T-cell (primary cell): ENCODE data around the gene TMEM95. TPM values are rescaled to one million over a fixed set of nuclear protein-coding genes. Genes with fewer than 3 reads are reported as not detected.
A peak's percentile ranks its signal among the peaks of the same experiment; 100 is the strongest.

Experiments
- ATAC-seq, 4 experiments: fragments of 200-7000 bp in 3 of 4; fragments of 150-1000 bp in 1 of 4; cut with Tn5 transposase; replicated peaks in 1 of 4; 1 replicate in 3 of 4; 2 replicates in 1 of 4; pipeline ENCODE4 v1.10.0; 2021; ENCODE audit warnings: moderate library complexity in 3 of 4, mild to moderate bottlenecking in 2 of 4, moderate number of reproducible peaks in 1 of 4
- CTCF ChIA-PET, 2 donors: fragments of 300-600 bp; sonication (Branson Sonifier 250); formaldehyde crosslinking; loops; one replicate each; lab custom pipeline; 2022; ENCODE audit warnings: antibody characterized with exemption in 2 of 2; lab: Charles Lee
- POLR2A ChIA-PET, 2 donors: fragments of 300-600 bp; sonication (Branson Sonifier 250); formaldehyde crosslinking; loops; one replicate each; lab custom pipeline; 2022; ENCODE audit warnings: antibody characterized with exemption in 2 of 2; lab: Charles Lee
- DNase-seq, 35 experiments: peaks; one replicate each; pipeline versions ENCODE4 v3.0.0 to v3.0.0-alpha.2; 2013 to 2023
- H3K27ac ChIP-seq: one replicate; pipeline ENCODE4 v1.5.1; 2013; ENCODE audit warnings: low read length
- H3K27me3 ChIP-seq, 2 experiments: replicated peaks in 1 of 2; 1 replicate in 1 of 2; 2 replicates in 1 of 2; pipeline versions ENCODE4 v1.6.1 to v1.7.0; 2013; ENCODE audit warnings: low read length in 1 of 2, mixed read lengths in 1 of 2; ENCODE audit not compliant: control insufficient read depth in 2 of 2, insufficient read depth in 2 of 2; ENCODE audit errors: extremely low read depth in 1 of 2
- H3K36me3 ChIP-seq, 2 donors: 1 replicate in 1 of 2; 2 replicates in 1 of 2; pipeline versions ENCODE4 v1.6.1 to v1.7.0; 2013; ENCODE audit warnings: low read length in 1 of 2; ENCODE audit not compliant: control insufficient read depth in 2 of 2, insufficient read depth in 1 of 2; ENCODE audit errors: extremely low read depth in 1 of 2
- H3K4me1 ChIP-seq, 2 experiments: 1 replicate in 1 of 2; 2 replicates in 1 of 2; pipeline versions ENCODE4 v1.6.1 to v1.7.0; 2013; ENCODE audit warnings: low read length in 2 of 2, mixed read lengths in 1 of 2; ENCODE audit not compliant: insufficient read depth in 2 of 2, control insufficient read depth in 1 of 2; ENCODE audit errors: extremely low read depth in 1 of 2
- H3K4me3 ChIP-seq, 2 donors: 1 replicate in 1 of 2; 2 replicates in 1 of 2; pipeline versions ENCODE4 v1.5.1 to v1.7.0; 2013; ENCODE audit warnings: mild to moderate bottlenecking in 2 of 2, low read length in 1 of 2, moderate library complexity in 1 of 2; ENCODE audit not compliant: control insufficient read depth in 1 of 2; ENCODE audit errors: extremely low read depth in 1 of 2
- H3K9me3 ChIP-seq: 2 replicates; pipeline ENCODE4 v1.7.0; 2013
- H3K27ac Mint-ChIP-seq, 2 donors: one replicate each; pipeline ENCODE4 v1.8.0; 2020 to 2021; ENCODE audit warnings: mild to moderate bottlenecking in 2 of 2, mixed read lengths in 2 of 2
- H3K27me3 Mint-ChIP-seq, 2 donors: one replicate each; pipeline ENCODE4 v1.8.0; 2021 to 2022; ENCODE audit warnings: mixed read lengths in 2 of 2
- H3K36me3 Mint-ChIP-seq: one replicate; pipeline ENCODE4 v1.8.0; 2021; ENCODE audit warnings: mixed read lengths
- H3K4me1 Mint-ChIP-seq, 3 donors: one replicate each; pipeline ENCODE4 v1.8.0; 2020 to 2022; ENCODE audit warnings: mixed read lengths in 3 of 3, mild to moderate bottlenecking in 1 of 3
- H3K4me3 Mint-ChIP-seq, 3 donors: one replicate each; pipeline ENCODE4 v1.8.0; 2020 to 2022; ENCODE audit warnings: mild to moderate bottlenecking in 3 of 3, mixed read lengths in 3 of 3, moderate library complexity in 3 of 3
- H3K9me3 Mint-ChIP-seq, 3 donors: one replicate each; pipeline ENCODE4 v1.8.0; 2020 to 2022; ENCODE audit warnings: mixed read lengths in 3 of 3
- WGBS: methylation state at CpG from one replicate; pipeline ENCODE4 v1.1.5; 2013; ENCODE audit warnings: missing lambda C conversion rate; ENCODE audit not compliant: insufficient coverage; 5-methylcytosine and 5-hydroxymethylcytosine counted together
- total RNA-seq, 35 experiments: library from RNA in 6 of 35; stranded (reverse) in 6 of 35; fragments of 120-200 nt in 1 of 35; gene quantifications; one replicate each; pipeline versions ENCODE4 v1.2.1 to v1.2.4 and lab custom pipeline; 2013 to 2026

Gene TMEM95
- total RNA-seq, 5 donors from 2014 or later (not counting 1 experiment from before 2014, with no cell fraction given) = not detected

GRCh38 chr17:7323731-7324437, 31.1 kb upstream of the TMEM95 start:
- Histone ChIP-seq H3K9me3 (no peaks in the 10 kb centered on the region), H3K27ac (no peak overlapping the region), H3K27me3 (no peaks in the 10 kb centered on the region), H3K4me1 (peaks cover 2 to 23% of the 10 kb centered on the region in 2 experiments), H3K4me3 (no peak overlapping the region), H3K36me3 (peaks cover 35 to 69% of the 10 kb centered on the region in 2 donors)
- Mint-ChIP-seq H3K4me3 (no peak overlapping the region), H3K27ac (peak overlapping the region in 1 of 2 donors; percentile 34), H3K36me3 (peaks cover 19% of the 10 kb centered on the region), H3K4me1 (peaks cover 13 to 23% (median 21%) of the 10 kb centered on the region in 3 donors), H3K9me3 (no peaks in the 10 kb centered on the region), H3K27me3 (no peaks in the 10 kb centered on the region)
- ChIA-PET CTCF (interaction anchor here (0.6 to 0.9 kb wide), 3 partner anchors 9 to 178 kb away, joined by 3 to 8 read pairs (median 6); no protein-coding TSS in a partner anchor), POLR2A (no interaction called here)
- ATAC-seq (peak in 3 of 4 experiments; percentile 40 to 54 (median 46)), DNase-seq (peak in 31 of 35 experiments; percentile 21 to 77 (median 55))
- WGBS = 82% methylated on average over 30 of the region's 39 CpGs

DNA sequence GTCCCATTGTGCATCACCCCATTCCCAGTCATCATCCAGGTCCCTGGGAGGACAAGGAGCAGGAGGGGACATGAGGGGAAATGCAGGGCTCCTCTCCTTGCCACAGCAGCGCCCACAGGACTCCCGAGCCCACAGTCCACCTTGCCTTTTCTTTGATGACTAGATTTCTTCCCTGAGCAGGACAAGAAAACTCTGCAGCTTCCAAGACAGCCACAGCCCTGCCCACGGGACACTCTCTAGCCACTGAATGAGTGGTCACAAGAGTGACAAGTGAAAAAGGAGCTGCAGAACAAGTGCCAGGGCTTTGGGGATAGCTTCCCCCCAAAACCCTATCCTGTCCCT, 30.5 kb upstream of the TMEM95 start:
- Mint-ChIP-seq H3K4me1 (peaks cover 16 to 25% (median 21%) of the 10 kb centered on the region in 3 donors), H3K36me3 (peaks cover 18% of the 10 kb centered on the region), H3K27me3 (no peaks in the 10 kb centered on the region), H3K4me3 (no peak overlapping the region), H3K9me3 (no peaks in the 10 kb centered on the region), H3K27ac (peak overlapping the region in 1 of 2 donors; percentile 34)
- CTCF ChIA-PET = interaction anchor here (0.6 to 0.9 kb wide), 3 partner anchors 9 to 278 kb away, joined by 3 to 8 read pairs (median 3); no protein-coding TSS in a partner anchor
- no peak overlapping the region for H3K27ac ChIP-seq
- peaks cover 2 to 23% of the 10 kb centered on the region in 2 experiments for H3K4me1 ChIP-seq
- DNase-seq = no peak
- no peaks in the 10 kb centered on the region for H3K9me3 ChIP-seq
- 87% methylated on average over 3 of the region's 3 CpGs for WGBS
- POLR2A ChIA-PET = interaction anchor here in 1 of 2 donors (0.6 kb wide), 1 partner anchor 268 kb away, joined by 4 read pairs; no protein-coding TSS in a partner anchor
- peaks cover 33 to 67% of the 10 kb centered on the region in 2 donors for H3K36me3 ChIP-seq
- H3K27me3 ChIP-seq = no peaks in the 10 kb centered on the region
- H3K4me3 ChIP-seq = no peak overlapping the region
- no peak for ATAC-seq

- no peaks in the 10 kb centered on the region for H3K9me3 Mint-ChIP-seq
- H3K27ac Mint-ChIP-seq = no peak overlapping the region
- 100% methylated on average over 2 of the region's 19 CpGs for WGBS
- CTCF ChIA-PET = interaction anchor here (0.6 to 0.9 kb wide), 3 partner anchors 8 to 279 kb away, joined by 3 to 8 read pairs (median 3); no protein-coding TSS in a partner anchor
- Histone ChIP-seq H3K36me3 (peaks cover 33 to 66% of the 10 kb centered on the region in 2 donors), H3K27ac (no peak overlapping the region), H3K9me3 (no peaks in the 10 kb centered on the region), H3K27me3 (no peaks in the 10 kb centered on the region), H3K4me1 (peaks cover 2 to 27% of the 10 kb centered on the region in 2 experiments), H3K4me3 (no peak overlapping the region)
- ATAC-seq (no peak), DNase-seq (no peak)
- peaks cover 18% of the 10 kb centered on the region for H3K36me3 Mint-ChIP-seq
- peaks cover 23 to 32% (median 27%) of the 10 kb centered on the region in 3 donors for H3K4me1 Mint-ChIP-seq
- H3K27me3 Mint-ChIP-seq = no peaks in the 10 kb centered on the region
- POLR2A ChIA-PET = interaction anchor here (0.6 kb wide), 2 partner anchors 77 to 268 kb away, joined by 4 to 6 read pairs; no protein-coding TSS in a partner anchor
- H3K4me3 Mint-ChIP-seq = no peak overlapping the region
Observed at GRCh38 chr17:7325031-7325528, 29.9 kb upstream of the TMEM95 start.

DNA sequence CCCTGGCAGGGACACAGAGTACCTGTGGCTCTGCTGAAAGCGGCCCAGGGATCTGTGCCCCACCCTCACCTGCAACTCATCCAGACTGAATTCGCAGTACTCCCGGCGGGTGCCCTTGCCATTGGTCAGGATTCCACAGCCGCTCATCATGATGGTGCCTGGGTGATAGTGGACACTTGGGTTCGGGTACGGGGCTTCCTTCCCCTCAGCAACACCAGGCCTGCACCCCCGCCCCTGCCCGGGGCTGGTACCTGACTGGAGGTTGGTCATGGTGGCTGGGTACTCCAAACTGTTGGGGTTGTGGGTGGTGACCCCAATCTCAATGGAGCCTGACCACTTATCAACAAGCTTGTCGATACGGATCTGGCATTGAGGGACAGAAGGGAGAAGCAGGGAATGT, 28.8 kb upstream of the TMEM95 start:
- H3K9me3 Mint-ChIP-seq = no peaks in the 10 kb centered on the region
- no peaks in the 10 kb centered on the region for H3K9me3 ChIP-seq
- H3K4me1 Mint-ChIP-seq = peaks cover 25 to 39% (median 31%) of the 10 kb centered on the region in 3 donors
- H3K27ac ChIP-seq = no peak overlapping the region
- no peak overlapping the region for H3K4me3 Mint-ChIP-seq
- DNase-seq = no peak
- H3K4me1 ChIP-seq = peaks cover 2 to 37% of the 10 kb centered on the region in 2 experiments
- WGBS = no CpG with 5 or more reads among the region's 11 CpGs
- H3K36me3 Mint-ChIP-seq = peaks cover 15% of the 10 kb centered on the region
- ATAC-seq = no peak
- no peak overlapping the region for H3K4me3 ChIP-seq
- ChIA-PET POLR2A (interaction anchor here in 1 of 2 donors (0.5 kb wide), 1 partner anchor 20 kb away, joined by 9 read pairs; no protein-coding TSS in a partner anchor), CTCF (interaction anchor here in 1 of 2 donors (0.8 kb wide), 1 partner anchor 11 kb away, joined by 5 read pairs; no protein-coding TSS in a partner anchor)
- no peaks in the 10 kb centered on the region for H3K27me3 ChIP-seq
- no peaks in the 10 kb centered on the region for H3K27me3 Mint-ChIP-seq
- H3K36me3 ChIP-seq = peaks cover 25 to 55% of the 10 kb centered on the region in 2 donors
- no peak overlapping the region for H3K27ac Mint-ChIP-seq

DNA sequence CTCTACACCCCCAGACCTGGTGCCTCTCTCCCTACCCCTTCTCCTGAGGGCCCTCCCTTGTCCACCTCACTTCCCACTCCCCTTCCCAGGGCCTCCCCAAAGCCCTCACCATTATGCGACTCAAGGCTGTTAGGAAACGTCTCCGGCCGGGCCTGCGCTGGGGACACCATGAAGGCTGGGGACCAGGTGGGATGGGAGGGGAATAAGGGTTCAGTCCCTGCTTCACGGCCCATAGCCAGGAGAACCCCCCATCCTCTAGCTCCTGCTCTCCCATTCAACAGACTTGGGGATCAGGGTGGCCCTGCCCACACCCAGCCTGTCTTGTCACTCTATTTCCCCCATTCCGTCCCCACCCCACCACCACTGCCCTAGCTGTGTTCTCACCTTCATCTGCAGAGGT, 27.9 kb upstream of the TMEM95 start:
- Mint-ChIP-seq H3K36me3 (peaks cover 8% of the 10 kb centered on the region), H3K4me3 (no peak overlapping the region), H3K27me3 (no peaks in the 10 kb centered on the region), H3K27ac (no peak overlapping the region), H3K9me3 (no peaks in the 10 kb centered on the region), H3K4me1 (peaks cover 25 to 39% (median 32%) of the 10 kb centered on the region in 3 donors)
- ChIA-PET POLR2A (no interaction called here), CTCF (interaction anchor here in 1 of 2 donors (0.8 kb wide), 1 partner anchor 10 kb away, joined by 5 read pairs; no protein-coding TSS in a partner anchor)
- Histone ChIP-seq H3K36me3 (peaks cover 19 to 46% of the 10 kb centered on the region in 2 donors), H3K27ac (no peak overlapping the region), H3K4me1 (peaks cover 6 to 42% of the 10 kb centered on the region in 2 experiments), H3K9me3 (no peaks in the 10 kb centered on the region), H3K27me3 (no peaks in the 10 kb centered on the region), H3K4me3 (no peak overlapping the region)
- no peak for ATAC-seq
- DNase-seq = no peak
- 100% methylated on average over 1 of the region's 7 CpGs for WGBS

- ChIA-PET POLR2A (no interaction called here), CTCF (no interaction called here)
- Mint-ChIP-seq H3K4me1 (peaks cover 29 to 43% (median 37%) of the 10 kb centered on the region in 3 donors), H3K27me3 (no peaks in the 10 kb centered on the region), H3K4me3 (peak overlapping the region in 2 of 3 donors; percentile 83 to 94), H3K9me3 (no peaks in the 10 kb centered on the region), H3K36me3 (peaks cover 4% of the 10 kb centered on the region), H3K27ac (no peak overlapping the region)
- H3K4me1 ChIP-seq = peaks cover 11 to 46% of the 10 kb centered on the region in 2 experiments
- no peak for DNase-seq
- no peak for ATAC-seq
- no peaks in the 10 kb centered on the region for H3K9me3 ChIP-seq
- H3K36me3 ChIP-seq = peaks cover 15 to 42% of the 10 kb centered on the region in 2 donors
- no peak overlapping the region for H3K27ac ChIP-seq
- 94% methylated on average over 11 of the region's 17 CpGs for WGBS
- H3K4me3 ChIP-seq = no peak overlapping the region
- H3K27me3 ChIP-seq = no peaks in the 10 kb centered on the region
Observed at GRCh38 chr17:7327501-7327900, 27.5 kb upstream of the TMEM95 start.
